ENCODE results near the gene PHYHIPL.

Gene PHYHIPL

DNA sequence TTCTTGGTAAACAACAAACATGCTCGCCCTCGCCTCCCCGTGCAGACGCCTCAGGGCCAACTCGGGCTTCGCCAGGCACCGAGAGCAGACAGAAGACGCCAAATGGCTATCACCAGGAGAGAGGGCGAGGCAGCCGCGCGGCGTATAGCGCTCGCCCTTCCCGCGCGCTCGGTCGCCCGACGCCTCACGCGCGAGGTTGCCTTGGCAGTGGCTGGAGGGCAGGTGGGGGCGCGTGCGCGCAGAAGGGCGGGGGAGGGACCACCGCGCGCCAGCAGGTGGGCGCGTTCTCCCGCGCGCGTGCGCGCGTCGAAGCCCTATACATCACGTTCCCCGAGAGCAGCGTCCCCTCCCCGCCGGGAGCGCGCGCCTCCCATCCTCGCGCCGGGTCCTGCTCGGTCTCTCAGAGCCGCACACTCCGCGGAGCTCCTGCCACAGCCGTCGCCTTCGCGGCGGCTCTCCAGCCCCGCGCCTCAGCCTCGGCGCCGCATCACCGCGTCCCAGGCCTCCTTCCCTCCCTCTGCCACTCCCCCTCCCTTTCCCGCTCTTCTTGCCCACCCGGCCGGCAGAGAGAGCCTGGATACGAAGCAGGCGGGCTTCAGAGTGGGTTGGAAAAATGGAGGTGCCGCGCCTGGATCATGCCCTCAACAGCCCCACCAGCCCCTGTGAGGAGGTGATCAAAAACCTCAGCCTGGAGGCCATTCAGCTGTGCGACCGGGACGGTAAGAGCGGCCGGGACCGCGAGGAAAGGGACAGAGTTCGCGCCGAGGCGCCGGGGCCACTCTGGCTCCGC lies at the start of gene PHYHIPL:
PHYHIPL (plus strand) TSS at position 403 of the 790 bp plus-strand sequence; CDS start at position 614, 211 bp downstream.
- H3K4me3 Mint-ChIP-seq = peak within 1 kb of the TSS in 1 of 2 donors; percentile 36
- no peak within 1 kb of the TSS for H3K27ac Mint-ChIP-seq
- DNase-seq (no peak), ATAC-seq (replicated peaks) (no peak)
- peaks cover 3 to 7% of the 10 kb centered on the region in 2 donors for H3K9me3 Mint-ChIP-seq
- no peaks in the 10 kb centered on the region for H3K36me3 Mint-ChIP-seq
- H3K4me1 Mint-ChIP-seq = peaks cover 4 to 10% of the 10 kb centered on the region in 2 donors
- H3K27me3 Mint-ChIP-seq = peaks cover 27 to 31% of the 10 kb centered on the region in 2 donors

DNA sequence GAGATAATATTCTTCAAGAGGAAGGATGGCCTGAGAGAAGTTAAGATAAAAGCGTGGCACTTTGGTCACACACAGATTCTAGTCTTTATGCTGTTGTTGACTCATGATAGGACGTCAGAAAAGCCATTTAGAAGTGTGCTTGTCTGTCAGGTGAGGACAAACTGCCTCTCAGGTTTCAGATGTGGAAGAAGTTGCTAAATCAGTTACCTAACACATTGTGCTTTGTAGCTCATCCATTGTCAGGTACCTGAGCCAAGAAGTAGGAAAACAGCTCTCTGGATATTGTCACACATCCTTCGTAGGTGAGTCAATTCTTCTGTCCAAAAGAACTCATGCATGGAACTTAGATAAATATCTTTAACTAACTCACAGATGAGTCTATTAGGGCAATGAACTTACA lies 49.5 kb upstream of the PHYHIPL start:
- H3K27me3 Mint-ChIP-seq = no peaks in the 10 kb centered on the region
- no peak overlapping the region for H3K27ac Mint-ChIP-seq
- no peaks in the 10 kb centered on the region for H3K4me1 Mint-ChIP-seq
- no peak overlapping the region for H3K4me3 Mint-ChIP-seq
- H3K36me3 Mint-ChIP-seq = no peaks in the 10 kb centered on the region
- peaks cover 0 to 4% of the 10 kb centered on the region in 2 donors for H3K9me3 Mint-ChIP-seq
- no peak for ATAC-seq (replicated peaks)
- no peak for DNase-seq

- DNase-seq (no peak), ATAC-seq (replicated peaks) (no peak)
- Mint-ChIP-seq H3K9me3 (peaks cover 0 to 4% of the 10 kb centered on the region in 2 donors), H3K27me3 (no peaks in the 10 kb centered on the region), H3K4me1 (no peaks in the 10 kb centered on the region), H3K4me3 (no peak overlapping the region), H3K36me3 (no peaks in the 10 kb centered on the region), H3K27ac (no peak overlapping the region)
Measured at GRCh38 chr10:59127991-59128390, 48.5 kb upstream of the PHYHIPL start.

DNA sequence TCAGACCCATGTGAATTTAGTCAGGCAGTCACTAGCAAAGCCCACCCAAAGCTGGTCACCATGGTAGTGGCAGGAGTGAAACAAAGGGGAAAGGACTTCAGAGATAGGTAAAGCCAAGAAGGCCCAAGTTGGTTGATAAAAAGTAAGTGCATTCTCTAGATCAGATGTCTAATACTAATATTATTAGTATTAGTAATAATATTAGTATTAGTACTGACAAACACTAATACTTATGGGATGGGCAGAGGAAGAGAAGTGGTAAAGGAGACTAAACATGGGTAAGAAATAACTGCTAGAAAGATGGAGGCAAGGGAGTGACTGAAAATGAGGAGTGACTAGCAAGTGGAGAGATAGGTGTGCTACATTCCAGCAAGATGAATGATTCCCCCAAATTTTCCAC lies 46.6 kb upstream of the PHYHIPL start:
- ATAC-seq (replicated peaks) (no peak), DNase-seq (no peak)
- Mint-ChIP-seq H3K27ac (no peak overlapping the region), H3K4me1 (no peaks in the 10 kb centered on the region), H3K36me3 (no peaks in the 10 kb centered on the region), H3K4me3 (no peak overlapping the region), H3K27me3 (no peaks in the 10 kb centered on the region), H3K9me3 (peaks cover 0 to 4% of the 10 kb centered on the region in 2 donors)

DNA sequence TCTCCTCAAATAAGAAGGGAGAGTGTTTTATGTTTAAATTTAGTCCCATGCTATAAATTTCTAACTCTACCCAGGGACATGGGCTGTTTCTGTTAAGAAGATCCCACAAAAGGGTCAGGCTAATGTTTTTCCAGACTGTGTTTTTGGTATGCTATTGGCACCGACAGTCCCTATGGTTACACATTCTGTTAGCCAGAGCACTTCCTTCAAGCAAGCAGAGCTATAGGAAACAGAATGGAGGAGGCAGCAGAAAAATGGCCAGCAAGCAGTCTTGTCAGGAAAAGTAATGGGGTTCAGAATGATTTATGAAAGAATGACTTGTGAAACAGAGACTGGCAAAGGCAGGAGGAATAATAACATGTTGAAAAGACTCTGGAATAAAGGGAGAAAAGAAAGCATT lies 44.8 kb upstream of the PHYHIPL start:
- Mint-ChIP-seq H3K27me3 (no peaks in the 10 kb centered on the region), H3K27ac (no peak overlapping the region), H3K36me3 (no peaks in the 10 kb centered on the region), H3K4me1 (no peaks in the 10 kb centered on the region), H3K9me3 (peaks cover 0 to 4% of the 10 kb centered on the region in 2 donors), H3K4me3 (no peak overlapping the region)
- DNase-seq (no peak), ATAC-seq (replicated peaks) (no peak)

DNA sequence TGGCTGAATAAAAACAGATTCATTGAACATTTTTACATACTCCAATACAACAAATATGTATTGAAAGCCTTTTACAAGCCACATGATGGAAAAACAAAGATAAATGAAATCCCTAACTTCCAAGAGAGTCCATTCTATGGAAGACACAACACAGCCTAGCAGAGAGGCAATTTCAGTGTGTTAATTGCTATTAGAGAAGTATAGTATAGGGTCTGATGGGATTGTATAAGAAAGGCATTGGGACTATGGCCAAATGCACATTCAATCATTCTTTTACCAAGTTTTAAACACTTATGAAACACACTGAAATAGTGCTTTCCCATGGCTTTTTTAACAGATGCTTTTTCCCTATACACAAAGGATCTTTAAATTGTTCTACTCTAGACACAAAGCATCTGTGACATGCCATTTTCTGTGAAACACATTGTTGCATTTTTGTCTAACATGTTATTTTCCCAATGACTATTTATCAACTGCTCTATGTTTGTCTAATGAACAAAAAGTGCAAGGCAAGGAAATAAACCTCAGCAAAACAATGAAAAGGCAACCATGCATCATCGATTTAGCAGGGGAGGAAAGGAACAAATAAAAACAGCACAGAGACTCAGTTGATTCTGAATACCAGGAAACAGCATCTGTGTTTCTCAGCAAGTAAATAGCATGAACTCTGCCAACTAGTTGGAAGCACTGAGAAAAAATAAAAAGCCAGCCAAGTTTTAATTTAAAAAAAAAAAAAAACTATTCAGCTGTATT lies 42.4 kb upstream of the PHYHIPL start:
- ATAC-seq (replicated peaks) (no peak), DNase-seq (no peak)
- H3K27ac Mint-ChIP-seq = no peak overlapping the region
- no peaks in the 10 kb centered on the region for H3K4me1 Mint-ChIP-seq
- no peak overlapping the region for H3K4me3 Mint-ChIP-seq
- no peaks in the 10 kb centered on the region for H3K27me3 Mint-ChIP-seq
- H3K9me3 Mint-ChIP-seq = no peaks in the 10 kb centered on the region
- H3K36me3 Mint-ChIP-seq = no peaks in the 10 kb centered on the region

- DNase-seq (no peak), ATAC-seq (replicated peaks) (no peak)
- H3K36me3 Mint-ChIP-seq = no peaks in the 10 kb centered on the region
- no peak overlapping the region for H3K27ac Mint-ChIP-seq
- H3K27me3 Mint-ChIP-seq = no peaks in the 10 kb centered on the region
- H3K9me3 Mint-ChIP-seq = no peaks in the 10 kb centered on the region
- H3K4me1 Mint-ChIP-seq = no peaks in the 10 kb centered on the region
- no peak overlapping the region for H3K4me3 Mint-ChIP-seq
Measured at GRCh38 chr10:59134785-59135184, 41.7 kb upstream of the PHYHIPL start.

- Mint-ChIP-seq H3K4me3 (no peak overlapping the region), H3K27me3 (no peaks in the 10 kb centered on the region), H3K27ac (no peak overlapping the region), H3K4me1 (no peaks in the 10 kb centered on the region), H3K9me3 (no peaks in the 10 kb centered on the region), H3K36me3 (no peaks in the 10 kb centered on the region)
- ATAC-seq (replicated peaks) (no peak), DNase-seq (no peak)
Measured at GRCh38 chr10:59135275-59135674, 41.2 kb upstream of the PHYHIPL start.

DNA sequence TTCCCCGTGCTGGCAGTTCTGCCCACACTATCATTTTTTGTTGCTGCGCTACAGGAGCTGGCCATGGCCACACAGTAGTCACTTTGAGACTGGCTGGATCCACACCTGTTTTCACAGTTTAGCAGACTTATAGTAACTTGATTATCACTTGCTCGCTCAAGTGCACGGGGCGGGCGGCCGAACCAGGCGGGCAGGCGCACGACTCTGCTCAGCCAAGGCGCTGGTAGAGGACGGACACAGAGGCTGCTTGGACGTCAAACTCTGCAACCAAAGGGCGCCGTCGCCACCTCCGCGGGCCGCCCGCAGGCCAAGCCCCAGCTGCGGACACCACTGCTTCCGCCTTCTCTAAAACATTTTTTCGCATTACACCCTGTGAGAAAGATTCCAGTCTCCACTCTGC lies 38.4 kb upstream of the PHYHIPL start:
- Mint-ChIP-seq H3K27me3 (no peaks in the 10 kb centered on the region), H3K36me3 (no peaks in the 10 kb centered on the region), H3K4me1 (no peaks in the 10 kb centered on the region), H3K9me3 (peaks cover 0 to 3% of the 10 kb centered on the region in 2 donors), H3K4me3 (no peak overlapping the region), H3K27ac (no peak overlapping the region)
- ATAC-seq (replicated peaks) = no peak
- no peak for DNase-seq

- H3K4me1 Mint-ChIP-seq = no peaks in the 10 kb centered on the region
- no peak overlapping the region for H3K27ac Mint-ChIP-seq
- peaks cover 4% of the 10 kb centered on the region in 2 donors for H3K9me3 Mint-ChIP-seq
- no peak overlapping the region for H3K4me3 Mint-ChIP-seq
- DNase-seq (no peak), ATAC-seq (replicated peaks) (no peak)
- no peaks in the 10 kb centered on the region for H3K36me3 Mint-ChIP-seq
- no peaks in the 10 kb centered on the region for H3K27me3 Mint-ChIP-seq
Measured at GRCh38 chr10:59143544-59143943, 32.9 kb upstream of the PHYHIPL start.

GRCh38 chr10:59148701-59149100 lies 27.7 kb upstream of the PHYHIPL start:
- Mint-ChIP-seq H3K4me3 (no peak overlapping the region), H3K9me3 (peaks cover 1 to 4% of the 10 kb centered on the region in 2 donors), H3K4me1 (no peaks in the 10 kb centered on the region), H3K36me3 (no peaks in the 10 kb centered on the region), H3K27ac (no peak overlapping the region), H3K27me3 (no peaks in the 10 kb centered on the region)
- DNase-seq = no peak
- ATAC-seq (replicated peaks) = no peak

- no peak for DNase-seq
- Mint-ChIP-seq H3K27me3 (no peaks in the 10 kb centered on the region), H3K36me3 (no peaks in the 10 kb centered on the region), H3K4me3 (no peak overlapping the region), H3K4me1 (no peaks in the 10 kb centered on the region), H3K9me3 (no peaks in the 10 kb centered on the region), H3K27ac (no peak overlapping the region)
- no peak for ATAC-seq (replicated peaks)
Measured at GRCh38 chr10:59155556-59155955, 20.9 kb upstream of the PHYHIPL start.

DNA sequence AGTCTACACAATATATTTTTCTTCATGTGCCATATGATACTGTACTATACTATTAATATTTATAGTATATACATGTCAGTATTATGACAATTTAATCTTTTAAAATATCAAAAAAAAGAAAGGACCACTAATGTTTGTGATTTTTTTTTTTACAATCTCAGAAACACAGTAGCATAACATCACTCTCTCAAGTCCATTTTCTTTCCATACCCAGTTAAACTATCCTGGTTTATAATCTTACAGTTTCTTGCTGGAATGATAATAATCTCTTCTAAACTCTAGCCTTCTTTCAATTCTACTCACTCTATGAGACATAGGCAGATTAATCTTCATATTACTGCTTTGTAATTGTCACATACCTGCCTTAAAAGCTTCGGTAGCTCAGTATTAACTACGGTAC lies 8.9 kb upstream of the PHYHIPL start:
- H3K9me3 Mint-ChIP-seq = peaks cover 0 to 11% of the 10 kb centered on the region in 2 donors
- H3K4me1 Mint-ChIP-seq = no peaks in the 10 kb centered on the region
- no peak overlapping the region for H3K4me3 Mint-ChIP-seq
- ATAC-seq (replicated peaks) (no peak), DNase-seq (no peak)
- no peak overlapping the region for H3K27ac Mint-ChIP-seq
- no peaks in the 10 kb centered on the region for H3K27me3 Mint-ChIP-seq
- H3K36me3 Mint-ChIP-seq = no peaks in the 10 kb centered on the region

- H3K27me3 Mint-ChIP-seq = peaks cover 24 to 29% of the 10 kb centered on the region in 2 donors
- peaks cover 4 to 10% of the 10 kb centered on the region in 2 donors for H3K4me1 Mint-ChIP-seq
- no peak overlapping the region for H3K4me3 Mint-ChIP-seq
- no peak overlapping the region for H3K27ac Mint-ChIP-seq
- no peak for ATAC-seq (replicated peaks)
- H3K36me3 Mint-ChIP-seq = no peaks in the 10 kb centered on the region
- peaks cover 7 to 12% of the 10 kb centered on the region in 2 donors for H3K9me3 Mint-ChIP-seq
- no peak for DNase-seq
Measured at GRCh38 chr10:59172567-59172966, 3.9 kb upstream of the PHYHIPL start.

DNA sequence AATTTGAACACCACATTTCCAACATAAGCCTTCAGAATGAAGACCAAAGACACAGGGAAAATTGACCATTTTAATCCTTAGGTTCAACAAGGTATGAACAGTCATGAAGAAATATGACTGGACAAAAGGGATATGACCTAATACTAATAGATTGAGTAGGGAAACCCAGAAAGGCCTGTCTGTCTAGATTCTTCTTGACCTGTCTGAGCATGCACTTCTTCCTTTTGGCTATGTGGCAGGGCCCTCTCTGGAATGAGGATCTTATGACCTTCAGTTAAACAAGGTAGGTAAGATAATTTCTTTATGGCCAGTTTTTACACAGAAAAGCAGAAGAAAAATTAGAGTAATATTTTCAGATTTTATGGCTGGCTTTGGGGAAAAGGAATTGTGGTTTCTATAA lies 3.0 kb upstream of the PHYHIPL start:
- H3K9me3 Mint-ChIP-seq = peaks cover 7 to 8% of the 10 kb centered on the region in 2 donors
- no peak for DNase-seq

More for the DNA sequence above, 3.0 kb upstream of the PHYHIPL start:
- no peak for ATAC-seq (replicated peaks)
- Mint-ChIP-seq H3K4me3 (no peak overlapping the region), H3K4me1 (peaks cover 4 to 10% of the 10 kb centered on the region in 2 donors), H3K36me3 (no peaks in the 10 kb centered on the region), H3K27me3 (peaks cover 27 to 31% of the 10 kb centered on the region in 2 donors), H3K27ac (no peak overlapping the region)
